SK-N-SH treated with all-trans-retinoic acid at 6 μM for 48 hours (cell line): ENCODE measurements around the gene EOGT.

ENCODE experiments used
- ATAC-seq: fragments of 200-7000 bp; cut with Tn5 transposase; 3 replicates; pipeline ENCODE4 v1.9.1; 2020; ENCODE audit warnings: mild to moderate bottlenecking, moderate library complexity
- ARNTL ChIP-seq: fragments of 450-650 bp; formaldehyde crosslinking; IDR thresholded peaks from 2 replicates; pipeline ENCODE4 v1.5.0; 2020; ENCODE audit warnings: low read depth, mild to moderate bottlenecking, moderate library complexity, borderline replicate concordance
- CSDC2 ChIP-seq: fragments of 250-450 bp; sonication (Bioruptor Pico); IDR thresholded peaks from 2 replicates; pipeline ENCODE4 v1.5.0; 2020; ENCODE audit warnings: mild to moderate bottlenecking, moderate library complexity
- CSRNP3 ChIP-seq: fragments of 250-450 bp; sonication (Bioruptor Pico); IDR thresholded peaks from 2 replicates; pipeline ENCODE4 v1.5.1; 2021; ENCODE audit warnings: mild to moderate bottlenecking, moderate library complexity
- ISL1 ChIP-seq: fragments of 250-450 bp; sonication (Bioruptor Pico); IDR thresholded peaks from 2 replicates; pipeline ENCODE4 v2.1.2; 2022; ENCODE audit warnings: mild to moderate bottlenecking, moderate library complexity
- OSR1 ChIP-seq: fragments of 250-450 bp; sonication (Bioruptor Pico); IDR thresholded peaks from 2 replicates; pipeline ENCODE4 v1.8.0; 2022; ENCODE audit warnings: moderate library complexity, mild to moderate bottlenecking, inconsistent platforms
- PATZ1 ChIP-seq: fragments of 250-450 bp; sonication (Bioruptor Pico); IDR thresholded peaks from 2 replicates; pipeline ENCODE4 v1.8.0; 2020; ENCODE audit warnings: mild to moderate bottlenecking, moderate library complexity, borderline replicate concordance
- POU6F1 ChIP-seq: fragments of 250-450 bp; sonication (Bioruptor Pico); IDR thresholded peaks from 2 replicates; pipeline ENCODE4 v1.8.0; 2021; ENCODE audit warnings: low read depth, mild to moderate bottlenecking, moderate library complexity, borderline replicate concordance
- RARB ChIP-seq: fragments of 250-450 bp; sonication (Bioruptor Pico); IDR thresholded peaks from 2 replicates; pipeline ENCODE4 v1.8.0; 2021; ENCODE audit warnings: mild to moderate bottlenecking, moderate library complexity
- SNAI2 ChIP-seq: fragments of 250-450 bp; sonication (Bioruptor Pico); IDR thresholded peaks from 2 replicates; pipeline ENCODE4 v1.5.0; 2020; ENCODE audit warnings: mild to moderate bottlenecking, moderate library complexity
- TCF4 ChIP-seq: fragments of 250-450 bp; sonication (Bioruptor Pico); IDR thresholded peaks from 2 replicates; pipeline ENCODE4 v1.8.0; 2021; ENCODE audit warnings: mild to moderate bottlenecking, moderate library complexity, borderline replicate concordance
- TOX ChIP-seq: fragments of 250-450 bp; sonication (Bioruptor Pico); IDR thresholded peaks from 2 replicates; pipeline ENCODE4 v1.8.0; 2021; ENCODE audit warnings: mild to moderate bottlenecking, moderate library complexity, borderline replicate concordance
- TSHZ2 ChIP-seq: fragments of 250-450 bp; sonication (Bioruptor Pico); IDR thresholded peaks from 2 replicates; pipeline ENCODE4 v1.5.0; 2020; ENCODE audit warnings: mild to moderate bottlenecking, moderate library complexity
- ZC3H10 ChIP-seq: fragments of 250-450 bp; sonication (Bioruptor Pico); IDR thresholded peaks from 2 replicates; pipeline ENCODE4 v1.5.1; 2021; ENCODE audit warnings: mild to moderate bottlenecking, moderate library complexity
- ZFP3 ChIP-seq: fragments of 250-450 bp; sonication (Bioruptor Pico); IDR thresholded peaks from 2 replicates; pipeline ENCODE4 v1.5.0; 2020; ENCODE audit warnings: mild to moderate bottlenecking, moderate library complexity
- ZFP30 ChIP-seq: fragments of 450-650 bp; formaldehyde crosslinking; IDR thresholded peaks from 2 replicates; pipeline ENCODE4 v1.5.0; 2022; ENCODE audit warnings: mild to moderate bottlenecking, moderate library complexity
- ZNF565 ChIP-seq: fragments of 450-650 bp; formaldehyde crosslinking; conservative IDR thresholded peaks from 2 replicates; pipeline ENCODE4 v1.5.0; 2020; ENCODE audit warnings: low read depth, mild to moderate bottlenecking, moderate library complexity
- ZNF70 ChIP-seq: fragments of 450-650 bp; formaldehyde crosslinking; IDR thresholded peaks from 2 replicates; pipeline ENCODE4 v1.5.0; 2020; ENCODE audit warnings: mild to moderate bottlenecking, moderate library complexity
- ZNF8 ChIP-seq: fragments of 450-650 bp; formaldehyde crosslinking; IDR thresholded peaks from 2 replicates; pipeline ENCODE4 v1.5.0; 2020; ENCODE audit warnings: mild to moderate bottlenecking, moderate library complexity

Gene EOGT

GRCh38 chr3:68973639-68974038 lies 39.8 kb downstream of the EOGT start:
- peak; percentile 15; the same call in 2 of the 3 replicates for ATAC-seq
- TF ChIP-seq OSR1 (no peak), TSHZ2 (CRISPR knock-in tag) (no peak), CSRNP3 (no peak), SNAI2 (CRISPR knock-in tag) (no peak), ISL1 (no peak)

- ATAC-seq, result peak; percentile 99
These were observed 41.0 kb downstream of the EOGT start for GRCh38 chr3:68972358-68972979.

GRCh38 chr3:68964694-68965093 lies 48.8 kb downstream of the EOGT start:
- ATAC-seq, result no peak
- no peak for TF ChIP-seq ZC3H10
- TF ChIP-seq TSHZ2 (CRISPR knock-in tag), result no peak
- no peak for TF ChIP-seq SNAI2 (CRISPR knock-in tag)
- no peak for TF ChIP-seq POU6F1 (CRISPR knock-in tag)
- TF ChIP-seq OSR1, result no peak
- no peak for TF ChIP-seq ZNF565 (CRISPR knock-in tag)
- no peak for TF ChIP-seq PATZ1 (CRISPR knock-in tag)
- no peak for TF ChIP-seq CSDC2 (CRISPR knock-in tag)
- TF ChIP-seq TOX (CRISPR knock-in tag), result no peak
- no peak for TF ChIP-seq CSRNP3
- no peak for TF ChIP-seq ISL1
- no peak for TF ChIP-seq ZNF8 (CRISPR knock-in tag)
- no peak for TF ChIP-seq ZFP30 (CRISPR knock-in tag)
- TF ChIP-seq ZFP3 (CRISPR knock-in tag), result no peak
- no peak for TF ChIP-seq ZNF70 (CRISPR knock-in tag)
- no peak for TF ChIP-seq ARNTL (CRISPR knock-in tag)
- TF ChIP-seq RARB (CRISPR knock-in tag), result no peak
- TF ChIP-seq TCF4 (CRISPR knock-in tag), result no peak

More at GRCh38 chr3:68972358-68972979, 41.0 kb downstream of the EOGT start:
- no peak for TF ChIP-seq OSR1
